H1 (cell line): ENCODE measurements around the gene GRIK4. TPM values are rescaled to one million over a fixed set of nuclear protein-coding genes. Genes with fewer than 3 reads are reported as not detected.

Experiments
- polyA plus RNA-seq, 7 experiments: library from polyadenylated mRNA; depleted of rRNA in 3 of 7; stranded (reverse) in 5 of 7; unstranded in 2 of 7; fragments of >200 nt in 5 of 7; fragments of 200-250 nt in 2 of 7; gene quantifications; 1 replicate in 5 of 7; 2 replicates in 1 of 7; 4 replicates in 1 of 7; pipeline versions ENCODE4 v1.2.1 to v1.2.3, GENCODE V29; 2011 to 2013; ENCODE audit warnings: missing spikeins in 2 of 7, mixed read lengths in 2 of 7
- total RNA-seq: library from RNA; stranded (reverse); fragmentation: NEBNext Ultra II Directional; extraction: Animal tissue kit (Norgen Biotek cat#: 25700); gene quantifications from 2 replicates; pipeline ENCODE4 v1.2.1, GENCODE V29; 2021
- TF ChIP-seq, protein P1 (sequence below): IDR thresholded peaks from 2 replicates; pipeline ENCODE4 v1.6.1; 2011; ENCODE audit warnings: low read depth, mild to moderate bottlenecking, low read length; ENCODE audit not compliant: insufficient read depth

The GRIK4 gene
- total and polyA plus RNA-seq, 2 of the 8 experiments (the other 6 are each of a cell fraction or from before 2014, with no cell fraction given), result 1.2 to 2.9 TPM

DNA sequence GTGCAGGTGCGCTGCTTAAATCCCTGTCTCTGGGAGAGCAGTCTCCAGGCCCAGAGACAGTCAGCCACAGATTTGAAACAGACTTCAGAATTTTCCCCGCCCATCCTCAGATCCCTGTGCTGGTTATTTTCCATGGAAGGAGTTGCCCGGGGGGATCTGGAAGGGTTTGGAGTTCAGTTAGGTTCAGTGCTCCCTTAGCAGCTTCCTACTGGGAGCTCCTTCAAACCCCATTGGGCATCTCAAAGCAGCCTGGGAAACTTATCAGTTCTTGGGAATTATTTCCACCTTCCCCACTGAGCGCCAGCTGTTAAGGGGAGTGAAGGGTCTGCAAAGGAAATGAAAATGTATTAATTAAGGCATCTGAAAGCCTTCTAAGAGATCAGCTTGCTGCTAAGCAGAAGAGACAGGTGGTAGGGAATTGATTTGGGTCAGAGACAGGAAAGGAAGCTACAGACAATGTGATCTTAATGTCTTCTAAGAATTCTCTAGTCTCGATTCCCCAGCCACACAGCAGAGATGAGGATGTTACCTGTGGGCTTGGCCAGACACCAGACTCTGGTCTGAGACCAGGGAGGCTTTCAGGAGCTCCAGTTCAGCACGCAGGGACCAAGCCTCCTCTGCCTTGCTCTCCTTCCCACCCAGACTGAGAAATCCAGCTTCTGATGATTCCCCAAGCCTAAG is 406.2 kb downstream of the GRIK4 start (continued):
- TF ChIP-seq, protein P1, sequence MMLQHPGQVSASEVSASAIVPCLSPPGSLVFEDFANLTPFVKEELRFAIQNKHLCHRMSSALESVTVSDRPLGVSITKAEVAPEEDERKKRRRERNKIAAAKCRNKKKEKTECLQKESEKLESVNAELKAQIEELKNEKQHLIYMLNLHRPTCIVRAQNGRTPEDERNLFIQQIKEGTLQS, result no peak
